CD14-positive monocyte (primary cell): ENCODE results near the gene KCNJ4. TPM values are rescaled to one million over a fixed set of nuclear protein-coding genes. Genes with fewer than 3 reads are reported as not detected.

Experiments
- DNase-seq, 3 donors: peaks; one replicate each; pipeline ENCODE4 v3.0.0-alpha.2; 2011 to 2022
- H2AFZ ChIP-seq: 2 replicates; pipeline ENCODE4 v1.6.0; 2012; ENCODE audit warnings: mild to moderate bottlenecking, low read depth, low read length, inconsistent platforms; ENCODE audit not compliant: insufficient read depth, poor library complexity, severe bottlenecking
- H3K27ac ChIP-seq, 2 donors: 1 replicate in 1 of 2; 2 replicates in 1 of 2; pipeline ENCODE4 v1.5.1; 2012 to 2013; ENCODE audit warnings: low read length in 2 of 2, control low read depth in 1 of 2, inconsistent platforms in 1 of 2, low read depth in 1 of 2, mild to moderate bottlenecking in 1 of 2
- H3K27me3 ChIP-seq, 2 donors: one replicate each; pipeline versions ENCODE4 v1.6.0 to v1.6.1; 2011 to 2013; ENCODE audit warnings: low read length in 2 of 2; ENCODE audit not compliant: control insufficient read depth in 2 of 2, insufficient read depth in 2 of 2
- H3K36me3 ChIP-seq, 2 donors: replicated peaks in 1 of 2; 1 replicate in 1 of 2; 2 replicates in 1 of 2; pipeline versions ENCODE4 v1.5.1 to v1.6.1; 2012 to 2013; ENCODE audit warnings: low read length in 2 of 2, control low read depth in 1 of 2, inconsistent platforms in 1 of 2, mild to moderate bottlenecking in 1 of 2; ENCODE audit not compliant: insufficient read depth in 2 of 2, control insufficient read depth in 1 of 2
- H3K4me1 ChIP-seq, 2 donors: 1 replicate in 1 of 2; 2 replicates in 1 of 2; pipeline versions ENCODE4 v1.5.1 to v1.6.1; 2012 to 2013; ENCODE audit warnings: low read length in 2 of 2, control low read depth in 1 of 2, inconsistent platforms in 1 of 2, mild to moderate bottlenecking in 1 of 2, moderate library complexity in 1 of 2; ENCODE audit not compliant: insufficient read depth in 2 of 2, control insufficient read depth in 1 of 2
- H3K4me2 ChIP-seq: replicated peaks from 2 replicates; pipeline ENCODE3; 2012; ENCODE audit warnings: low read length, moderate library complexity, mild to moderate bottlenecking; ENCODE audit not compliant: poor library complexity, severe bottlenecking; ENCODE audit errors: extremely low read depth
- H3K4me3 ChIP-seq, 3 experiments: fragments of 200-600 bp in 1 of 3; sonication (generic) in 1 of 3; replicated peaks in 1 of 3; 1 replicate in 2 of 3; 2 replicates in 1 of 3; pipeline ENCODE4 v1.5.1; 2011 to 2013; ENCODE audit warnings: low read length in 3 of 3, mild to moderate bottlenecking in 3 of 3, control low read depth in 2 of 3, low read depth in 2 of 3, inconsistent platforms in 1 of 3, moderate library complexity in 1 of 3
- H3K79me2 ChIP-seq: 2 replicates; pipeline ENCODE4 v1.6.0; 2012; ENCODE audit warnings: mild to moderate bottlenecking, control low read depth, inconsistent platforms, low read length, moderate library complexity; ENCODE audit not compliant: insufficient read depth
- H3K9ac ChIP-seq: 2 replicates; pipeline ENCODE4 v1.6.0; 2017; ENCODE audit warnings: low read length, mild to moderate bottlenecking; ENCODE audit not compliant: insufficient read depth, poor library complexity, severe bottlenecking
- H3K9me3 ChIP-seq, 2 donors: replicated peaks in 1 of 2; 1 replicate in 1 of 2; 2 replicates in 1 of 2; pipeline versions ENCODE4 v1.5.1 to v1.6.1; 2012 to 2013; ENCODE audit warnings: low read length in 2 of 2, control low read depth in 1 of 2; ENCODE audit not compliant: control insufficient read depth in 1 of 2, insufficient read depth in 1 of 2
- H4K20me1 ChIP-seq: 2 replicates; pipeline ENCODE4 v1.6.0; 2012; ENCODE audit warnings: mild to moderate bottlenecking, low read length, control low read depth, moderate library complexity; ENCODE audit not compliant: insufficient read depth
- H3K27ac Mint-ChIP-seq, 7 donors: one replicate each; pipeline ENCODE4 v1.8.0; 2020; ENCODE audit warnings: mild to moderate bottlenecking in 7 of 7, mixed read lengths in 7 of 7, moderate library complexity in 6 of 7, inconsistent platforms in 2 of 7
- H3K27me3 Mint-ChIP-seq, 3 donors: one replicate each; pipeline ENCODE4 v1.8.0; 2021 to 2022; ENCODE audit warnings: low read depth in 3 of 3, mild to moderate bottlenecking in 3 of 3, mixed read lengths in 3 of 3, moderate library complexity in 3 of 3, inconsistent platforms in 1 of 3
- H3K36me3 Mint-ChIP-seq, 2 donors: one replicate each; pipeline ENCODE4 v1.8.0; 2020; ENCODE audit warnings: mixed read lengths in 2 of 2, inconsistent platforms in 1 of 2, mild to moderate bottlenecking in 1 of 2
- H3K4me1 Mint-ChIP-seq: one replicate; pipeline ENCODE4 v1.8.0; 2020; ENCODE audit warnings: mild to moderate bottlenecking, mixed read lengths
- H3K4me3 Mint-ChIP-seq, 2 donors: one replicate each; pipeline ENCODE4 v1.8.0; 2020; ENCODE audit warnings: mild to moderate bottlenecking in 2 of 2, mixed read lengths in 2 of 2, moderate library complexity in 1 of 2
- H3K9me3 Mint-ChIP-seq, 7 donors: one replicate each; pipeline ENCODE4 v1.8.0; 2020 to 2022; ENCODE audit warnings: mixed read lengths in 7 of 7, mild to moderate bottlenecking in 6 of 7, moderate library complexity in 6 of 7, inconsistent platforms in 2 of 7
- WGBS: methylation state at CpG from one replicate; pipeline ENCODE4 v1.1.5; 2013; ENCODE audit warnings: missing lambda C conversion rate; ENCODE audit not compliant: insufficient coverage; 5-methylcytosine and 5-hydroxymethylcytosine counted together
- intact Hi-C, 2 donors: fragments of 100-400 bp; cut with micrococcal nuclease; formaldehyde crosslinking; loops; one replicate each; pipeline versions ENCODE4 v1.15.0 to v1.15.1; 2023
- polyA plus RNA-seq, 3 donors: library from polyadenylated mRNA; depleted of rRNA in 1 of 3; unstranded in 2 of 3; stranded (reverse) in 1 of 3; fragments of 300-500 nt in 2 of 3; fragments of >200 nt in 1 of 3; fragmentation: Illumina TruSeq in 2 of 3; gene quantifications; 1 replicate in 2 of 3; 2 replicates in 1 of 3; pipeline ENCODE4 v1.2.3, GENCODE V29; 2012 to 2021
- TF ChIP-seq, protein P1 (sequence below): fragments of 200-600 bp; IDR thresholded peaks from one replicate; pipeline ENCODE4 v1.8.0; 2022; ENCODE audit warnings: antibody characterized with exemption, mild to moderate bottlenecking

The KCNJ4 gene
- polyA plus RNA-seq, 3 donors, result not detected

DNA sequence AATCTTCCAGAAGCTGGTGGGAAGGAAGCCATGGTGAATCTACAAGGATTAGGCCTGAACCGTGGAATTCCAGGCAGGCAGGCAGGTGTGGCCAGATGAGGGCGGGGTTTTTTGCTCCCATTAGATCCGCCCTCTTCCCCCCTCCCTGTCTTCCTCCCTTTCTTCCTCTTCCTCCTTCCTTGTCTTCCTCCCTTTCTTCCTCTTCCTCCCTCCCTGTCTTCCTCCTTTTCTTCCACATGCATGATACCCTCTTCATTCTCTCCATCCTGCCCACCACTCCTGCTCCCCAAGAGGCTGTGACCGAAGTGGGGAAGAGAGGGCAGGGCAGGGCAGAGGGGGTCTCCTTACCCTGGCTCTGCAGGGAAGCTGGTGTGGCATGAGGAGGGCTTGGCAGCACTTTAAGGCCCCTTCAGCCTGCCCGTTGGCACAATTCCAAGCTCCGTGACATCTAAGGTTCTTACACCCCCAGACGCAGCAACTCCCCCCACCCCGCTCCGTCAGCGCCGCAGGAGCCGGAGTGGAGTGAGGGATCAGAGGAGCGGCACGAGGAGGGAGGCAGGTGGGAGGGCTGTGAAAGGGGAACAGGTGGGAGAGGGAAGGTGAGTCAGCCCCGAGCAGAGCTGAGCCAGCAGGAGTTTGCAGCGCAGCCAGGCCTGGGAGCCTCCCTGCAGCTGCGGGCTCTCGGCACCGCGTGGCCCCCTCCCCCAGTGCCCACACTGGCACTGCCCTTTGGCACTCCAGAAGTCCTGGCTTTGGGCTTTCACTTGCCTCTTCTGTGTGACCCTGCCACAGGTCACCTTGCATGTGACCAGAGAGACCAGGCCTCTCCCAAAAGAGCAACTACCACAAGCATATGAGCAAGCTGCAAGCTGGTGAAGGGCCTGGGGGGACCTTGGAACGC is 32.1 kb downstream of the KCNJ4 start:
- no peaks in the 10 kb centered on the region for H3K36me3 Mint-ChIP-seq
- Histone ChIP-seq H3K4me3 (no peak overlapping the region), H3K27me3 (no peaks in the 10 kb centered on the region), H3K4me2 (no peak overlapping the region), H4K20me1 (no peaks in the 10 kb centered on the region), H3K9ac (no peak overlapping the region), H2AFZ (no peak overlapping the region), H3K27ac (no peak overlapping the region), H3K36me3 (no peaks in the 10 kb centered on the region), H3K9me3 (no peaks in the 10 kb centered on the region), H3K79me2 (no peaks in the 10 kb centered on the region), H3K4me1 (peaks cover 0 to 5% of the 10 kb centered on the region in 2 donors)
- H3K27me3 Mint-ChIP-seq, result peaks cover 0 to 3% (median 0%) of the 10 kb centered on the region in 3 donors
- no peak overlapping the region for H3K27ac Mint-ChIP-seq
- H3K9me3 Mint-ChIP-seq, result no peaks in the 10 kb centered on the region
- DNase-seq, result no peak
- TF ChIP-seq, protein P1, sequence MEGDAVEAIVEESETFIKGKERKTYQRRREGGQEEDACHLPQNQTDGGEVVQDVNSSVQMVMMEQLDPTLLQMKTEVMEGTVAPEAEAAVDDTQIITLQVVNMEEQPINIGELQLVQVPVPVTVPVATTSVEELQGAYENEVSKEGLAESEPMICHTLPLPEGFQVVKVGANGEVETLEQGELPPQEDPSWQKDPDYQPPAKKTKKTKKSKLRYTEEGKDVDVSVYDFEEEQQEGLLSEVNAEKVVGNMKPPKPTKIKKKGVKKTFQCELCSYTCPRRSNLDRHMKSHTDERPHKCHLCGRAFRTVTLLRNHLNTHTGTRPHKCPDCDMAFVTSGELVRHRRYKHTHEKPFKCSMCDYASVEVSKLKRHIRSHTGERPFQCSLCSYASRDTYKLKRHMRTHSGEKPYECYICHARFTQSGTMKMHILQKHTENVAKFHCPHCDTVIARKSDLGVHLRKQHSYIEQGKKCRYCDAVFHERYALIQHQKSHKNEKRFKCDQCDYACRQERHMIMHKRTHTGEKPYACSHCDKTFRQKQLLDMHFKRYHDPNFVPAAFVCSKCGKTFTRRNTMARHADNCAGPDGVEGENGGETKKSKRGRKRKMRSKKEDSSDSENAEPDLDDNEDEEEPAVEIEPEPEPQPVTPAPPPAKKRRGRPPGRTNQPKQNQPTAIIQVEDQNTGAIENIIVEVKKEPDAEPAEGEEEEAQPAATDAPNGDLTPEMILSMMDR, result no peak
- intact Hi-C loops, result no loop called here
- peaks cover 6% of the 10 kb centered on the region for H3K4me1 Mint-ChIP-seq
- WGBS, result 91% methylated on average over 8 of the region's 21 CpGs
- H3K4me3 Mint-ChIP-seq, result no peak overlapping the region

DNA sequence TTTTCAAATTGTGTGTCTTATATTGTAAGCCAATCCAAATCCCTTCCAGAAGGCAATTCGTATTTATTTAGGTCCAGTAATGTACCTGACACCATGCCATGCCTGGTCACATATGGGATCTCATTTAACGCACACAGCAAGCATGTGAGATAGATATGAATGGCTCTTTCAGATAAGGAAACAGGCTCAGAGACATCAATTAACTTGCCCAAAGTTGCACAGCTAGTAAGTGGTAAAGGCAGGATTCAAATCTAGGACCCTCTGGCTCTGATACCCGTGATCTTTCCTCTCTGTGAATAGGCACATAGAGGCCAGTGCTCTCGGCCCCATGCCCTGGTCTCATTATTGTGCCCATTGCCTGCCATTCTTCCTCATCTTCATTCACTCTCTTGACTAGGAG is 34.3 kb downstream of the KCNJ4 start:
- H3K27me3 Mint-ChIP-seq, result peaks cover 0 to 5% (median 1%) of the 10 kb centered on the region in 3 donors
- H3K4me1 Mint-ChIP-seq, result peaks cover 8% of the 10 kb centered on the region
- H4K20me1 ChIP-seq, result no peaks in the 10 kb centered on the region
- no peak overlapping the region for H3K9ac ChIP-seq
- H3K79me2 ChIP-seq, result no peaks in the 10 kb centered on the region
- H3K27ac Mint-ChIP-seq, result no peak overlapping the region
- no peaks in the 10 kb centered on the region for H3K27me3 ChIP-seq
- H3K36me3 Mint-ChIP-seq, result no peaks in the 10 kb centered on the region
- intact Hi-C loops, result no loop called here
- no peak overlapping the region for H3K4me3 ChIP-seq
- WGBS, result 80% methylated on average over 2 of the region's 4 CpGs
- no peaks in the 10 kb centered on the region for H3K9me3 ChIP-seq
- H2AFZ ChIP-seq, result no peak overlapping the region
- H3K4me2 ChIP-seq, result no peak overlapping the region
- H3K9me3 Mint-ChIP-seq, result no peaks in the 10 kb centered on the region
- H3K27ac ChIP-seq, result no peak overlapping the region
- H3K4me3 Mint-ChIP-seq, result no peak overlapping the region
- DNase-seq, result no peak
- H3K36me3 ChIP-seq, result no peaks in the 10 kb centered on the region
- TF ChIP-seq, protein P1, result no peak
- peaks cover 3 to 9% of the 10 kb centered on the region in 2 donors for H3K4me1 ChIP-seq
